Natural killer cell treated with Interleukin-12 subunit alpha and Interleukin-12 subunit beta and Interleukin-15 and Interleukin-18, amount 100 ng/mL, for 72 hours (primary cell): ENCODE measurements around the gene NKX2-4. TPM values are rescaled to one million over a fixed set of nuclear protein-coding genes. Genes with fewer than 3 reads are reported as not detected.
"Not testable (repeated sequence)": the region's sequence is repeated elsewhere in the genome, so short reads cannot be mapped to it uniquely, and the experiment has no call there.

Experiments
- ATAC-seq, 2 donors: fragments of 150-1000 bp; cut with Tn5 transposase in 1 of 2; sonication (Bioruptor Pico), chemical (Tn5 transposase) in 1 of 2; 2 replicates each; pipeline ENCODE4 v1.10.0; 2021
- DNase-seq: peaks from one replicate; pipeline ENCODE4 v3.0.0; 2022; ENCODE audit warnings: low spot score
- H3K27ac Mint-ChIP-seq, 2 donors: 1 replicate in 1 of 2; 2 replicates in 1 of 2; pipeline ENCODE4 v1.8.0; 2022; ENCODE audit warnings: mixed read lengths in 2 of 2, mild to moderate bottlenecking in 1 of 2, moderate library complexity in 1 of 2
- H3K27me3 Mint-ChIP-seq, 2 donors: 1 replicate in 1 of 2; 2 replicates in 1 of 2; pipeline ENCODE4 v1.8.0; 2022; ENCODE audit warnings: mixed read lengths in 2 of 2
- H3K36me3 Mint-ChIP-seq: one replicate; pipeline ENCODE4 v1.8.0; 2022; ENCODE audit warnings: mixed read lengths
- H3K4me1 Mint-ChIP-seq, 2 donors: 1 replicate in 1 of 2; 2 replicates in 1 of 2; pipeline ENCODE4 v1.8.0; 2022; ENCODE audit warnings: low read depth in 2 of 2, mixed read lengths in 2 of 2, mild to moderate bottlenecking in 1 of 2
- H3K4me3 Mint-ChIP-seq: one replicate; pipeline ENCODE4 v1.8.0; 2022; ENCODE audit warnings: mixed read lengths
- H3K9me3 Mint-ChIP-seq: 2 replicates; pipeline ENCODE4 v1.8.0; 2022; ENCODE audit warnings: mixed read lengths
- total RNA-seq, 2 donors: library from RNA; stranded (reverse); gene quantifications; one replicate each; pipeline ENCODE4 v1.2.3, GENCODE V29; 2022

NKX2-4 gene
- total RNA-seq, 2 donors from 2014 or later: not detected

GRCh38 chr20:21389368-21389767, 8.0 kb downstream of the NKX2-4 start:
- H3K9me3 Mint-ChIP-seq: no peaks in the 10 kb centered on the region
- no peak overlapping the region for H3K27ac Mint-ChIP-seq
- no peak for ATAC-seq
- peaks cover 17 to 24% of the 10 kb centered on the region in 2 donors for H3K27me3 Mint-ChIP-seq
- DNase-seq: no peak
- no peak overlapping the region for H3K4me3 Mint-ChIP-seq
- H3K4me1 Mint-ChIP-seq: peaks cover 11 to 16% of the 10 kb centered on the region in 2 donors
- peaks cover 25% of the 10 kb centered on the region for H3K36me3 Mint-ChIP-seq

DNA sequence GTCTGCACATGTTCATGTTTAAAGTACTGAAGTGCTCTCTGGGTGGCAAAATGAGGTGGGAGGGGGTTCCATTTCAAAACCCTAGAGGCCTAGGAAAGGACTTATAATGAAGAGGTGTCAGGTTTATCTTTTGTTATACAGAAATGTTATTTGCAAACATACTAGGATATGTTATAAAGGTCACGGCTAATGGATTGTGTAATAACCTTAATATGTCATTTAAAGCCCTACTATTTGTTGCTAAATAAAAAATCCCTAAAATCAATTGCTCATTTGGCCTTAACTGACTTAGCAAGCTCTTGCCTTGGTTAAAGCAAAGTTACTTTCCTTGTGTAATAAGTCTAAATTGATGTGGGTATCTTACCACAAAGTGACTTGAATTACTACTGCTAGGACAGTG, 8.8 kb downstream of the NKX2-4 start:
- Mint-ChIP-seq H3K27me3 (peaks cover 17 to 22% of the 10 kb centered on the region in 2 donors), H3K27ac (no peak overlapping the region), H3K4me3 (no peak overlapping the region), H3K4me1 (peaks cover 11 to 16% of the 10 kb centered on the region in 2 donors), H3K9me3 (no peaks in the 10 kb centered on the region), H3K36me3 (peaks cover 30% of the 10 kb centered on the region)
- no peak for DNase-seq
- no peak for ATAC-seq

DNA sequence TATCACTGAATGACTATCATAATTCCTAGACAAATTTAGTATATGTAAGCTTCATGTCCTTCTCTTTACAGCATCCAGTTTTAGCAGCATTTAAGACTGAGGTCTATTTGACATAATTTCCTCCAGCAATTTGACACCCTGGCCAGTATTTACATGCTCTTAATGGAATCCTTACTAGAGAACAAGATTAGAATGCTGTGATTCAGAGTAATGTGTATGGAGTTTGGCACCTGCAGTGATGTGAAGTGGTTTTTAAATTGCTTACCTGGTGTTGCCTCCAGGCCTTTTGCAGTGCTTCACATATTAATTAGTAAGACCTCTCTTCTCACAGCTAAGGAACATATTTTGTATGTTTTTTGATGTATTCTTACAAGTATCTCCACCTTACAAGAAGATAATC, 9.8 kb downstream of the NKX2-4 start:
- ATAC-seq: no peak
- H3K27me3 Mint-ChIP-seq: peaks cover 10 to 12% of the 10 kb centered on the region in 2 donors

DNA sequence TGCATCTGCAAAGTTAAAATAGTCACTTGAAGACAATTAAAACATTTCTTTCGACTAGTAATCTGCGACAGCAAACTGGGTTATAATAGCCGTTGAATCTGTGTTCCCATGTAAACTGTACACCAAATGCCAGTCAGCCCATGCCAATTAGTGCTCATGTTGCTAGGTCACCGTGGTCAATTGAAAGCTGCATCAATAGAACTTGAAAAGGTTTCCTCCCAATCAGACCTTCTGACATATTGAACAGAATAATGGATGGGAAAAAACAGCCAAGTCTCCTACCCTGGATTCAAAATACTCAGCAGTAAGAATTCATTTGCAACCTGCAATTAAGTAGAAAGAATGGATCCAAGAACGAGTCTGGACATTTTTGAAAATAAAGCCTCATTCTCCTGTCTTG, 11.2 kb downstream of the NKX2-4 start:
- no peaks in the 10 kb centered on the region for H3K4me1 Mint-ChIP-seq
- H3K27me3 Mint-ChIP-seq: peaks cover 0 to 2% of the 10 kb centered on the region in 2 donors
- no peak overlapping the region for H3K27ac Mint-ChIP-seq
- DNase-seq (no peak), ATAC-seq (no peak)
- H3K36me3 Mint-ChIP-seq: peaks cover 20% of the 10 kb centered on the region
- H3K9me3 Mint-ChIP-seq: no peaks in the 10 kb centered on the region
- H3K4me3 Mint-ChIP-seq: no peak overlapping the region

More for the DNA sequence above, 9.8 kb downstream of the NKX2-4 start:
- no peak for DNase-seq
- Mint-ChIP-seq H3K9me3 (no peaks in the 10 kb centered on the region), H3K4me1 (peaks cover 6 to 7% of the 10 kb centered on the region in 2 donors), H3K4me3 (no peak overlapping the region), H3K36me3 (peaks cover 26% of the 10 kb centered on the region), H3K27ac (no peak overlapping the region)

DNA sequence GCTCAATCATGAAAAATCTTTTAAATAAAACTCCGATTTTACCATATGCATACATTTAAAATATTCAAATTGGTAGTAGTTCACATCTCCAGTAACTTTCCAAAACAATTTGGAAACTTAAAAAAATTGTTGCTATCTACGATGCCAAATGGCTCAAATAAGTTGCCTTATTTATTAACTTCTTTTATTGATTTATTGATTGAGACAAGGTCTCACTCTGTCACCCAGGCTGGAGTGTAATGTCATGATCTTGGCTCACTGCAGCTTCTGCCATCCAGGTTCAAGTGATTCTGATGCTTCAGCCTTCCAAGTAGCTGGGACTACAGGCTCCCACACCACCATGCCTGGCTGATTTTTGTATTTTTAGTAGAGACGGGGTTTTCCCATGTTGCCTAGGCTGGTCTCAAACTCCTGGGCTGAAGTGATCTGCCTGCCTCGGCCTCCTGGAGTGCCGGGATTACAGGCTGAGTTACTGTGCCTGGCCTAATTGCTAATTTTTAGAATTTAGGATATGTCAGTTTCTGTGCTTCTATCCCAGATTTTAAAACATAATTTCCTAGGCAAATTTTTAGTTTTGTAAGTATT, 12.9 kb downstream of the NKX2-4 start:
- no peak overlapping the region for H3K4me3 Mint-ChIP-seq
- no peaks in the 10 kb centered on the region for H3K9me3 Mint-ChIP-seq
- ATAC-seq: no peak
- DNase-seq: no peak
- no peaks in the 10 kb centered on the region for H3K27me3 Mint-ChIP-seq
- H3K36me3 Mint-ChIP-seq: peaks cover 11% of the 10 kb centered on the region
- no peaks in the 10 kb centered on the region for H3K4me1 Mint-ChIP-seq
- H3K27ac Mint-ChIP-seq: no peak overlapping the region

- peaks cover 12% of the 10 kb centered on the region for H3K36me3 Mint-ChIP-seq
- no peak overlapping the region for H3K27ac Mint-ChIP-seq
- no peak for ATAC-seq
- no peaks in the 10 kb centered on the region for H3K9me3 Mint-ChIP-seq
- H3K27me3 Mint-ChIP-seq: no peaks in the 10 kb centered on the region
- H3K4me1 Mint-ChIP-seq: peaks cover 1 to 7% of the 10 kb centered on the region in 2 donors
- DNase-seq: no peak
- no peak overlapping the region for H3K4me3 Mint-ChIP-seq
Measured at GRCh38 chr20:21381619-21382018, 15.7 kb downstream of the NKX2-4 start.

DNA sequence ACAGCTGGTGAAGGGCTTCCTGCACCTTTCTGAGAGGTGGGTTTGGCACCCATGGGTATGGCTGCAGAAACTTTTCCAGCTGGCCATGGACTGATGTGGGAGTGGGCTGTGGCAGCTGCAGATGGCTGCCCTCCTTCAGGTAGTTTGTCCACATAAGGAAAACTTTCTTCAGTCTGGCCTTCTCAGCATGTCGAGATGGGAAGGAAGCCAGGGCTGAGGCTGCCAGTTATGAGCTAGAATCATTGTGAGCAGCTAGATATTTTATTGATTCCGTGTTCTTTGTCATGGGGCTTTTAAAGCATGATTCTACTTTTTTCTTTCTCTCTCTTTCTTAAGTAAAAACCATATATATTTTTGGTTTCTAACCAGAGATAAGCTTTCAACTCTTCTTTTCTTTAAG, 16.6 kb downstream of the NKX2-4 start:
- Mint-ChIP-seq H3K4me3 (no peak overlapping the region), H3K4me1 (peaks cover 5 to 10% of the 10 kb centered on the region in 2 donors), H3K27ac (no peak overlapping the region), H3K36me3 (peaks cover 17% of the 10 kb centered on the region), H3K27me3 (no peaks in the 10 kb centered on the region), H3K9me3 (no peaks in the 10 kb centered on the region)
- DNase-seq: no peak
- no peak for ATAC-seq

DNA sequence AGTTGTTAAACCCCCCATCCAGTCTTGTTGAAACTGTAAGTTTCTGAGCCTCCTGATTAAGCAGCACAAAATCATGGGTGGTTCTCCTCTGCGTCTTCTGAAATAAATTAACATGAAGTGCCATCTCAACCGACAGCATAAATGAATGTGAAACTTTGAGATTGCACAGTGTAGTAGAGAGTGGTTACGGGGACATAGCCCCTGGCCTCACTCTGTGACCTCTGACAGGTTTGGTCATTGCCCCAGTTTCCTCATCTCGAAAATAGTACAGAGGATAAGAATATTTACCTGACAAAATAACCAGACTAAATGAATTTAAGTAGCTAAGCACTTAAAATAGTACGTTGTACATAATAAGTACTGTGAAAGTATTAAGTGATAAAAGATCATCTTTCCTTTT, 19.1 kb downstream of the NKX2-4 start:
- peaks cover 12% of the 10 kb centered on the region for H3K36me3 Mint-ChIP-seq

GRCh38 chr20:21377701-21378100, 19.6 kb downstream of the NKX2-4 start:
- Mint-ChIP-seq H3K36me3 (peaks cover 12% of the 10 kb centered on the region), H3K4me1 (peaks cover 19 to 20% of the 10 kb centered on the region in 2 donors), H3K4me3 (no peak overlapping the region), H3K27me3 (no peaks in the 10 kb centered on the region), H3K27ac (no peak overlapping the region), H3K9me3 (no peaks in the 10 kb centered on the region)
- no peak for ATAC-seq
- DNase-seq: no peak

More for the DNA sequence above, 19.1 kb downstream of the NKX2-4 start:
- no peaks in the 10 kb centered on the region for H3K9me3 Mint-ChIP-seq
- H3K4me1 Mint-ChIP-seq: peaks cover 19 to 20% of the 10 kb centered on the region in 2 donors
- no peak for ATAC-seq
- no peaks in the 10 kb centered on the region for H3K27me3 Mint-ChIP-seq
- no peak for DNase-seq
- no peak overlapping the region for H3K4me3 Mint-ChIP-seq
- H3K27ac Mint-ChIP-seq: no peak overlapping the region

- peaks cover 17% of the 10 kb centered on the region for H3K36me3 Mint-ChIP-seq
- H3K4me1 Mint-ChIP-seq: peaks cover 24 to 25% of the 10 kb centered on the region in 2 donors
Measured at GRCh38 chr20:21376626-21377025, 20.7 kb downstream of the NKX2-4 start.

GRCh38 chr20:21373436-21373835, 23.9 kb downstream of the NKX2-4 start:
- DNase-seq (no peak), ATAC-seq (no peak)
- Mint-ChIP-seq H3K36me3 (peaks cover 24% of the 10 kb centered on the region), H3K27ac (no peak overlapping the region), H3K9me3 (no peaks in the 10 kb centered on the region), H3K27me3 (no peaks in the 10 kb centered on the region), H3K4me1 (peaks cover 24 to 31% of the 10 kb centered on the region in 2 donors), H3K4me3 (no peak overlapping the region)

More at GRCh38 chr20:21376626-21377025, 20.7 kb downstream of the NKX2-4 start:
- no peak for DNase-seq
- Mint-ChIP-seq H3K9me3 (no peaks in the 10 kb centered on the region), H3K27me3 (no peaks in the 10 kb centered on the region), H3K27ac (no peak overlapping the region), H3K4me3 (no peak overlapping the region)
- ATAC-seq: no peak

- no peak for ATAC-seq
- no peaks in the 10 kb centered on the region for H3K9me3 Mint-ChIP-seq
- H3K27ac Mint-ChIP-seq: no peak overlapping the region
- H3K4me3 Mint-ChIP-seq: no peak overlapping the region
- H3K36me3 Mint-ChIP-seq: peaks cover 26% of the 10 kb centered on the region
- H3K4me1 Mint-ChIP-seq: peaks cover 19 to 31% of the 10 kb centered on the region in 2 donors
- no peak for DNase-seq
- H3K27me3 Mint-ChIP-seq: no peaks in the 10 kb centered on the region
Measured at GRCh38 chr20:21372016-21372415, 25.3 kb downstream of the NKX2-4 start.

DNA sequence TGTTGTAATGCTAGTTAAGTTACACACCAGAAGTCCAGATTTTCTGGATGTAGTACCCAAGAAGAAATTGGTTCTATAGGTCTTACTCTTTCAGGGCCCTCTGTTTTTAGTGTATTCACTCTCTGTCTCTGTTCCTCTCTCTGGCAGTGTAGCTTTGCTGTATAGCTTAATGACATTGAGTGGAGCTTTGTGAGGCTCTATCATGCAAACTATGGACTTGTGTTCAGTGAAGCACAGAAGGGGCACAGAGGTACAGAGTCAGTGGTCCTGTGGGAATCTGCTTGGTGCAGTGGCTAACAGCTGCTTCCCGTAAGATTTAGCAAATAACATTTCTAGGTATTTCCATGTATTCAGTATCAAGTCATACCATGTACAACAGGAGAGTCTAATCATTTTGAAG, 26.1 kb downstream of the NKX2-4 start:
- no peak for DNase-seq
- no peak for ATAC-seq
- Mint-ChIP-seq H3K4me1 (peaks cover 14 to 25% of the 10 kb centered on the region in 2 donors), H3K4me3 (no peak overlapping the region), H3K27me3 (no peaks in the 10 kb centered on the region), H3K27ac (no peak overlapping the region), H3K9me3 (no peaks in the 10 kb centered on the region), H3K36me3 (peaks cover 27% of the 10 kb centered on the region)

DNA sequence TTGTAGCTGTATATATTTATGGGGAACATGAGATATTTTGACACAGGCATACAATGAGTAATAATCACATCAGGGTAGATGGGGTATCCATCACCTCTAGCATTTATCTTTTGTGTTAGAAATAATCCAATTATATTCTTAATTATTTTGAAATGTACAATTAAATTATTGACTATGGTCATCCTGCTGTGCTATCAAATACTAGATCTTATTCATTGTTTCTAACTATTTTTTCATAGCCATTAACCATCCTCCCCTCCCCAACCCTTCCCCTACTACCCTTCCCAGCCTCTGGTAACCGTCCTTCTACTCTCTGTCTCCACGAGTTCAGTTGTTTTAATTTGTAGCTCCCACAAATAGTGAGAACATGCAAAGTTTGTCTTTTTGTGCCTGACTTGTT, 28.5 kb downstream of the NKX2-4 start:
- no peak for DNase-seq
- Mint-ChIP-seq H3K9me3 (no peaks in the 10 kb centered on the region), H3K36me3 (peaks cover 27% of the 10 kb centered on the region), H3K4me1 (peaks cover 10 to 17% of the 10 kb centered on the region in 2 donors), H3K27ac (peak overlapping the region in 1 of 2 donors; percentile 10), H3K27me3 (no peaks in the 10 kb centered on the region), H3K4me3 (no peak overlapping the region)
- no peak for ATAC-seq

GRCh38 chr20:21366273-21366672, 31.1 kb downstream of the NKX2-4 start:
- Mint-ChIP-seq H3K36me3 (peaks cover 40% of the 10 kb centered on the region), H3K4me1 (peaks cover 11 to 19% of the 10 kb centered on the region in 2 donors)
- H3K27me3 Mint-ChIP-seq, H3K27ac Mint-ChIP-seq, H3K9me3 Mint-ChIP-seq, DNase-seq, ATAC-seq, H3K4me3 Mint-ChIP-seq: not testable (repeated sequence)
